GM12878 (cell line): Measurements from ENCODE around the gene ABHD12B. TPM values are rescaled to one million over a fixed set of nuclear protein-coding genes. Genes with fewer than 3 reads are reported as not detected.

Experiments
- ATAC-seq: fragments of 200-7000 bp; cut with Tn5 transposase; 3 replicates; pipeline ENCODE4 v1.9.1; 2020; ENCODE audit warnings: mild to moderate bottlenecking, moderate library complexity
- BruUV-seq: library from RNA; stranded (reverse); fragments of 400-500 nt; replicated peaks from 2 replicates; lab custom pipeline; 2021; lab: Mats Ljungman, UMichigan
- CTCF ChIA-PET: fragments of 300-600 bp; sonication (Branson Sonifier 250); formaldehyde crosslinking; extraction: SDS; loops from one replicate; lab custom pipeline; 2021; ENCODE audit warnings: inconsistent platforms; lab: Yijun Ruan, JAX
- POLR2A ChIA-PET: fragments of 350-600 bp; formaldehyde crosslinking; extraction: SDS; loops from one replicate; lab custom pipeline; 2021; ENCODE audit warnings: inconsistent platforms; lab: Charles Lee
- RAD21 ChIA-PET: fragments of 300-600 bp; sonication (Branson Sonifier 250); formaldehyde crosslinking; loops from one replicate; lab custom pipeline; 2023; ENCODE audit warnings: antibody characterized with exemption; ENCODE audit not compliant: unreplicated experiment; lab: Charles Lee
- SMC1A ChIA-PET: fragments of 300-600 bp; sonication (Branson Sonifier 250); formaldehyde crosslinking; loops from one replicate; lab custom pipeline; 2023; ENCODE audit not compliant: unreplicated experiment, uncharacterized antibody; lab: Charles Lee
- DNase-seq: peaks from one replicate; pipeline ENCODE4 v3.0.0-alpha.2; 2011; ENCODE audit warnings: low read depth, low spot score
- FAIRE-seq: peaks from 3 replicates; lab custom pipeline; 2011; peaks lifted over from hg19 to GRCh38; lab: Jason Lieb, UNC
- H2AFZ ChIP-seq: 2 replicates; pipeline ENCODE4 v1.6.0; 2011; ENCODE audit warnings: low read depth, low read length, control low read depth; ENCODE audit not compliant: control insufficient read depth
- H3K27ac ChIP-seq: 2 replicates; pipeline ENCODE4 v1.5.1; 2011; ENCODE audit warnings: control low read depth; ENCODE audit not compliant: control insufficient read depth, insufficient read depth
- H3K27me3 ChIP-seq, 2 experiments: replicated peaks in 1 of 2; 2 replicates each; pipeline versions ENCODE4 v1.6.0 to v1.6.1; 2011; ENCODE audit warnings: low read length in 1 of 2; ENCODE audit not compliant: control insufficient read depth in 2 of 2, insufficient read depth in 2 of 2
- H3K36me3 ChIP-seq, 2 experiments: 2 replicates each; pipeline ENCODE4 v1.5.1; 2011; ENCODE audit warnings: low read length in 1 of 2; ENCODE audit not compliant: control insufficient read depth in 2 of 2, insufficient read depth in 2 of 2
- H3K4me1 ChIP-seq: 2 replicates; pipeline ENCODE4 v1.6.1; 2011; ENCODE audit warnings: mild to moderate bottlenecking, low read length, moderate library complexity, mixed read lengths; ENCODE audit not compliant: control insufficient read depth, insufficient read depth
- H3K4me2 ChIP-seq: 2 replicates; pipeline ENCODE4 v1.6.0; 2011; ENCODE audit warnings: control low read depth; ENCODE audit not compliant: control insufficient read depth, insufficient read depth
- H3K4me3 ChIP-seq: fragments of 200-600 bp; sonication (generic); 2 replicates; pipeline ENCODE4 v1.5.1; 2016
- H3K79me2 ChIP-seq: 2 replicates; pipeline ENCODE4 v1.6.0; 2011; ENCODE audit warnings: low read length; ENCODE audit not compliant: control insufficient read depth, insufficient read depth
- H3K9ac ChIP-seq: 2 replicates; pipeline ENCODE4 v1.8.0; 2011; ENCODE audit warnings: low read length, control low read depth, mixed read lengths; ENCODE audit not compliant: control insufficient read depth, insufficient read depth
- H3K9me3 ChIP-seq: replicated peaks from 3 replicates; pipeline ENCODE4 v1.5.1; 2011; ENCODE audit warnings: mild to moderate bottlenecking, low read length; ENCODE audit not compliant: control insufficient read depth, insufficient read depth
- H4K20me1 ChIP-seq: 2 replicates; pipeline ENCODE4 v1.6.0; 2011; ENCODE audit not compliant: control insufficient read depth, insufficient read depth
- ATF3 ChIP-seq: IDR thresholded peaks from 2 replicates; pipeline ENCODE4 v1.6.1; 2011; ENCODE audit warnings: low read depth, mild to moderate bottlenecking, low read length, moderate library complexity, borderline replicate concordance; ENCODE audit errors: extremely low read depth
- CREM ChIP-seq: IDR thresholded peaks from 2 replicates; pipeline ENCODE4 v1.6.1; 2014; ENCODE audit warnings: antibody characterized with exemption, low read depth
- GABPA ChIP-seq: IDR thresholded peaks from 2 replicates; pipeline ENCODE4 v1.6.1; 2014; ENCODE audit warnings: antibody characterized with exemption, low read depth, mild to moderate bottlenecking, inconsistent platforms
- MEF2B ChIP-seq: fragments of 450-650 bp; IDR thresholded peaks from 2 replicates; pipeline ENCODE4 v1.6.1; 2018; ENCODE audit warnings: mild to moderate bottlenecking, moderate library complexity; ENCODE audit not compliant: partially characterized antibody, poor library complexity, severe bottlenecking
- NR2F1 ChIP-seq: fragments of 450-650 bp; conservative IDR thresholded peaks from 2 replicates; pipeline ENCODE4 v1.6.1; 2017; ENCODE audit warnings: mild to moderate bottlenecking
- SMARCA5 ChIP-seq: fragments of 450-650 bp; IDR thresholded peaks from 2 replicates; pipeline ENCODE4 v1.6.1; 2017; ENCODE audit warnings: mild to moderate bottlenecking
- SREBF1 ChIP-seq: IDR thresholded peaks from 2 replicates; pipeline ENCODE4 v1.6.1; 2012; ENCODE audit warnings: mild to moderate bottlenecking, low read length
- ZSCAN29 ChIP-seq: fragments of 450-650 bp; IDR thresholded peaks from 2 replicates; pipeline ENCODE4 v1.6.1; 2017; ENCODE audit warnings: mild to moderate bottlenecking, moderate library complexity
- WGBS: methylation state at CpG from one replicate; pipeline ENCODE4 v1.1.6; 2016; ENCODE audit warnings: low lambda C conversion rate; ENCODE audit not compliant: insufficient replicate concordance, insufficient coverage; ENCODE audit errors: missing lambda C conversion rate; 5-methylcytosine and 5-hydroxymethylcytosine counted together
- in situ Hi-C: fragments of 300-500 bp; cut with MboI; formaldehyde crosslinking; loops from 9 replicates; pipeline ENCODE4 v1.14.3; 2018; ENCODE audit warnings: mixed read lengths
- intact Hi-C: fragments of 100-400 bp; cut with micrococcal nuclease; formaldehyde crosslinking; loops from one replicate; pipeline ENCODE4 v1.14.2; 2022; ENCODE audit not compliant: unreplicated experiment
- polyA plus RNA-seq, 11 experiments: library from polyadenylated mRNA; depleted of rRNA in 4 of 11; unstranded in 6 of 11; stranded (reverse) in 5 of 11; fragments of >200 nt; fragmentation: Nextera tagmentation in 4 of 11; fragmentation: Illumina TruSeq in 1 of 11; extraction: Ambion mirVana in 4 of 11; extraction: Trizol in 1 of 11; gene quantifications; 1 replicate in 1 of 11; 2 replicates in 10 of 11; pipeline versions ENCODE4 v1.2.1 to v1.2.3, GENCODE V29; 2011 to 2016; ENCODE audit warnings: inconsistent platforms in 2 of 11, missing spikeins in 2 of 11, low read depth in 1 of 11
- total RNA-seq, 4 experiments: library from RNA; depleted of rRNA in 3 of 4; stranded (reverse); fragments of >200 nt in 3 of 4; fragmentation: Illumina TruSeq in 1 of 4; extraction: Trizol in 1 of 4; gene quantifications; 2 replicates each; pipeline versions ENCODE4 v1.2.1 to v1.2.3, GENCODE V29; 2013 to 2021
- TF ChIP-seq, protein P1 (sequence below): fragments of 450-650 bp; IDR thresholded peaks from 2 replicates; pipeline ENCODE4 v1.6.1; 2014; ENCODE audit warnings: mild to moderate bottlenecking
- TF ChIP-seq, protein P2 (sequence below): IDR thresholded peaks from 2 replicates; pipeline ENCODE4 v1.6.1; 2011; ENCODE audit warnings: mild to moderate bottlenecking, low read depth, low read length, moderate library complexity; ENCODE audit not compliant: insufficient replicate concordance

Gene ABHD12B
- total and polyA plus RNA-seq, 10 of the 15 experiments (the other 5 are each of a cell fraction or from before 2014, with no cell fraction given): not detected

DNA sequence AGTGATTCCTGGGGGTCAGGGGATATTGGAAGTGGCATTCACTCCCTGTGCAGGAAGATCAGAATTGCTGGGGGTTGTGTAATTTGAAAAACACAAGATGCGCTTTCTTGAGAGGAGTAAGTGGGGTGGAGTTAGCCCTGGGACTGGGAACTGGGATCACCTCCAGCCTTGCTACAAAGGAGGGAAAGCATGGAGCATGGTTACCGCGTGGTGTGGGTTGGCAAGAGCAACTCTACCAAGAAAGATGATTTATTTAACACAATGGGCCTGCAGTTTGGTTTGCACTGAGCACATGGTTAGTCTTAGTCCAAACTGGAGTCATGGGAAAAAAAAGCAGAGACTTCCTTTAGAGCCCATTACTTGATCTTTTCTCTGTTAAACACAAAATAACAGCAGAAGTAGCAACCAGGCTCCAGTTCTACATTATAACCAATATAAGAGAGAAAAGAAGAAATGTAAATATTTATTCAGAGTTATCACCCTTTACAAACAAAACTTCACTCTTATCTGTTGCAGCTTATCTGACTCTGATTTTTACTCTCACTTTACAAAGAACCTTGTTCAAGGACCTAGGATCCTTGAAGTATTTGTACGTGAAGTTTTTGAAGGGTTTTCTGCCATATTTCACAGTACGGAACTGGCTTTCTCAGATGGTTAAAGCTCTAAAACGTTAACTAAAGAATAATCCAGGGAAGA lies 38.8 kb upstream of the ABHD12B start:
- ChIA-PET RAD21 (interaction anchor here (1.4 kb wide), 1 partner anchor 27 kb away, joined by 3 read pairs; no protein-coding TSS in a partner anchor), CTCF (interaction anchor here (1.0 to 9.2 kb wide), 3 partner anchors 25 to 55 kb away, joined by 3 to 98 read pairs (median 4); no protein-coding TSS in a partner anchor), SMC1A (interaction anchor here (1.1 to 1.4 kb wide), 2 partner anchors 33 to 39 kb away, joined by 3 read pairs; no protein-coding TSS in a partner anchor), POLR2A (interaction anchor here (0.9 to 4.0 kb wide), 3 partner anchors 11 to 41 kb away, joined by 3 to 32 read pairs (median 4); no protein-coding TSS in a partner anchor)
- H3K9me3 ChIP-seq: no peaks in the 10 kb centered on the region
- no peak overlapping the region for H2AFZ ChIP-seq
- no peak for ATAC-seq
- H3K27ac ChIP-seq: no peak overlapping the region
- WGBS: 98% methylated on average over 6 of the region's 6 CpGs
- TF ChIP-seq, protein P1, sequence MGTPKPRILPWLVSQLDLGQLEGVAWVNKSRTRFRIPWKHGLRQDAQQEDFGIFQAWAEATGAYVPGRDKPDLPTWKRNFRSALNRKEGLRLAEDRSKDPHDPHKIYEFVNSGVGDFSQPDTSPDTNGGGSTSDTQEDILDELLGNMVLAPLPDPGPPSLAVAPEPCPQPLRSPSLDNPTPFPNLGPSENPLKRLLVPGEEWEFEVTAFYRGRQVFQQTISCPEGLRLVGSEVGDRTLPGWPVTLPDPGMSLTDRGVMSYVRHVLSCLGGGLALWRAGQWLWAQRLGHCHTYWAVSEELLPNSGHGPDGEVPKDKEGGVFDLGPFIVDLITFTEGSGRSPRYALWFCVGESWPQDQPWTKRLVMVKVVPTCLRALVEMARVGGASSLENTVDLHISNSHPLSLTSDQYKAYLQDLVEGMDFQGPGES: no peak
- no peak for TF ChIP-seq SMARCA5
- TF ChIP-seq, protein P2, sequence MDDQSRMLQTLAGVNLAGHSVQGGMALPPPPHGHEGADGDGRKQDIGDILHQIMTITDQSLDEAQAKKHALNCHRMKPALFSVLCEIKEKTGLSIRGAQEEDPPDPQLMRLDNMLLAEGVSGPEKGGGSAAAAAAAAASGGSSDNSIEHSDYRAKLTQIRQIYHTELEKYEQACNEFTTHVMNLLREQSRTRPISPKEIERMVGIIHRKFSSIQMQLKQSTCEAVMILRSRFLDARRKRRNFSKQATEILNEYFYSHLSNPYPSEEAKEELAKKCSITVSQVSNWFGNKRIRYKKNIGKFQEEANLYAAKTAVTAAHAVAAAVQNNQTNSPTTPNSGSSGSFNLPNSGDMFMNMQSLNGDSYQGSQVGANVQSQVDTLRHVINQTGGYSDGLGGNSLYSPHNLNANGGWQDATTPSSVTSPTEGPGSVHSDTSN: no peak
- TF ChIP-seq GABPA: no peak
- TF ChIP-seq MEF2B: no peak
- no peak for TF ChIP-seq CREM
- no peak for TF ChIP-seq NR2F1
- no peak for TF ChIP-seq ATF3
- TF ChIP-seq ZSCAN29: no peak
- TF ChIP-seq SREBF1: no peak
- H3K4me2 ChIP-seq: no peak overlapping the region
- intact Hi-C loops (no loop called here), in situ Hi-C loops (no loop called here)
- H3K36me3 ChIP-seq: 0 out of 4 replicates have a peak, but pooled peaks cover 0 to 2% of the 10 kb centered on the region in 2 experiments
- no peak overlapping the region for H3K4me3 ChIP-seq
- H3K79me2 ChIP-seq: peaks cover 44% of the 10 kb centered on the region
- no peak for DNase-seq
- no peak for FAIRE-seq
- H4K20me1 ChIP-seq: 0 out of 2 replicates have a peak, but pooled peaks cover 4% of the 10 kb centered on the region
- no TSS peak for BruUV-seq
- no peak overlapping the region for H3K9ac ChIP-seq
- no peaks in the 10 kb centered on the region for H3K27me3 ChIP-seq
- H3K4me1 ChIP-seq: peaks cover 19% of the 10 kb centered on the region
